K562 (cell line): ENCODE data around the gene SNAP23. TPM values are rescaled to one million over a fixed set of nuclear protein-coding genes. Genes with fewer than 3 reads are reported as not detected.

Experiments
- ATAC-seq: fragments of 200-7000 bp; cut with Tn5 transposase; 3 replicates; pipeline ENCODE4 v1.9.1; 2020; ENCODE audit warnings: moderate library complexity
- BruUV-seq: library from RNA; stranded (reverse); fragments of 400-500 nt; replicated peaks from 2 replicates; lab custom pipeline; 2021; lab: Mats Ljungman, UMichigan
- CTCF ChIA-PET: fragments of 300-600 bp; formaldehyde crosslinking; extraction: SDS; loops from one replicate; lab custom pipeline; 2021; ENCODE audit warnings: low intra/inter-chr PET ratio; lab: Yijun Ruan, JAX
- POLR2A ChIA-PET: fragments of 300-600, 350-650 bp; sonication (Branson Sonifier 250); formaldehyde crosslinking; extraction: SDS; loops from one replicate; lab custom pipeline; 2021; ENCODE audit warnings: antibody characterized with exemption, inconsistent platforms; lab: Yijun Ruan, JAX
- DNase-seq, 4 experiments: peaks; one replicate each; pipeline versions ENCODE4 v3.0.0 to v3.0.0-alpha.2; 2011 to 2018; ENCODE audit warnings: low spot score in 3 of 4, mixed read lengths in 3 of 4; ENCODE audit errors: extremely low read depth in 1 of 4
- FAIRE-seq: peaks from 2 replicates; lab custom pipeline; 2011; peaks lifted over from hg19 to GRCh38; lab: Jason Lieb, UNC
- H2AFZ ChIP-seq: 2 replicates; pipeline ENCODE4 v1.6.0; 2011; ENCODE audit warnings: low read depth, low read length, control low read depth, inconsistent platforms
- H3K27ac ChIP-seq: fragments of 200-600 bp; 3 replicates; pipeline ENCODE4 v1.8.0; 2011; ENCODE audit warnings: low read depth, mild to moderate bottlenecking, control low read depth, inconsistent platforms, low read length, moderate library complexity, mixed read lengths; ENCODE audit errors: extremely low read depth
- H3K27me3 ChIP-seq, 2 experiments: fragments of 300-600 bp in 1 of 2; 2 replicates in 1 of 2; 3 replicates in 1 of 2; pipeline versions ENCODE4 v1.6.0 to v1.8.0; 2011; ENCODE audit warnings: inconsistent platforms in 2 of 2, low read length in 2 of 2, mild to moderate bottlenecking in 1 of 2, mixed read lengths in 1 of 2, moderate library complexity in 1 of 2; ENCODE audit not compliant: control insufficient read depth in 2 of 2, insufficient read depth in 2 of 2
- H3K36me3 ChIP-seq: fragments of 300-600 bp; 3 replicates; pipeline ENCODE4 v1.8.0; 2011; ENCODE audit warnings: mild to moderate bottlenecking, low read length, inconsistent platforms; ENCODE audit not compliant: control insufficient read depth, insufficient read depth
- H3K4me1 ChIP-seq, 2 experiments: fragments of 200-600 bp in 1 of 2; replicated peaks in 1 of 2; 2 replicates in 1 of 2; 3 replicates in 1 of 2; pipeline versions ENCODE4 v1.5.1 to v1.8.0; 2011; ENCODE audit warnings: inconsistent platforms in 2 of 2, low read length in 2 of 2, mild to moderate bottlenecking in 1 of 2, mixed read lengths in 1 of 2, moderate library complexity in 1 of 2; ENCODE audit not compliant: control insufficient read depth in 2 of 2, insufficient read depth in 2 of 2
- H3K4me2 ChIP-seq: 2 replicates; pipeline ENCODE4 v1.6.1; 2011; ENCODE audit warnings: low read length, control low read depth, inconsistent platforms, mixed read lengths; ENCODE audit not compliant: insufficient read depth
- H3K4me3 ChIP-seq: fragments of 200-600 bp; sonication (generic), shearing (Covaris generic); 2 replicates; pipeline ENCODE4 v1.5.1; 2016; ENCODE audit warnings: control low read depth, inconsistent platforms
- H3K79me2 ChIP-seq: fragments of 200-600 bp; 3 replicates; pipeline ENCODE4 v1.8.0; 2011; ENCODE audit warnings: low read length, inconsistent platforms; ENCODE audit not compliant: control insufficient read depth, insufficient read depth
- H3K9ac ChIP-seq, 2 experiments: 2 replicates each; pipeline versions ENCODE4 v1.6.0 to v1.6.1; 2011; ENCODE audit warnings: low read depth in 2 of 2, low read length in 2 of 2, control low read depth in 1 of 2, inconsistent platforms in 1 of 2, mild to moderate bottlenecking in 1 of 2, mixed read lengths in 1 of 2; ENCODE audit not compliant: insufficient read depth in 1 of 2
- H3K9me1 ChIP-seq: one replicate; pipeline ENCODE4 v1.6.0; 2011; ENCODE audit warnings: inconsistent platforms, mild to moderate bottlenecking, low read length, moderate library complexity; ENCODE audit not compliant: control insufficient read depth, insufficient read depth
- H3K9me3 ChIP-seq: replicated peaks from 2 replicates; pipeline ENCODE4 v1.5.1; 2011; ENCODE audit warnings: low read depth, low read length, inconsistent platforms; ENCODE audit not compliant: control insufficient read depth, insufficient read depth
- H4K20me1 ChIP-seq: replicated peaks from 2 replicates; pipeline ENCODE4 v1.6.1; 2011; ENCODE audit warnings: low read length, inconsistent platforms, mixed read lengths; ENCODE audit not compliant: control insufficient read depth, insufficient read depth
- FOXK1 ChIP-seq: sonication (generic); formaldehyde crosslinking; IDR thresholded peaks from 2 replicates; pipeline ENCODE4 v1.8.0; 2022; ENCODE audit warnings: missing genetic modification reagents, mild to moderate bottlenecking, borderline replicate concordance
- FOXM1 ChIP-seq, 2 experiments: fragments of 450-650 bp in 1 of 2; sonication (generic) in 1 of 2; formaldehyde crosslinking in 1 of 2; IDR thresholded peaks; 2 replicates each; pipeline versions ENCODE4 v1.6.1 to v1.9.0; 2017 to 2022; ENCODE audit warnings: low read depth in 2 of 2, mild to moderate bottlenecking in 2 of 2, missing genetic modification reagents in 1 of 2, moderate library complexity in 1 of 2
- GTF3C2 ChIP-seq: IDR thresholded peaks from 3 replicates; pipeline ENCODE4 v1.6.1; 2011; ENCODE audit warnings: borderline replicate concordance, mild to moderate bottlenecking, moderate library complexity; ENCODE audit not compliant: insufficient read length; ENCODE audit errors: extremely low read depth
- HMGN3 ChIP-seq: IDR thresholded peaks from 2 replicates; pipeline ENCODE4 v1.6.1; 2011; ENCODE audit warnings: borderline replicate concordance, low read depth, mild to moderate bottlenecking, mixed read lengths, low read length; ENCODE audit not compliant: insufficient read length; ENCODE audit errors: extremely low read depth
- HNRNPLL ChIP-seq: fragments of 200-400 bp; formaldehyde crosslinking; IDR thresholded peaks from 2 replicates; pipeline ENCODE4 v1.6.1; 2017; ENCODE audit warnings: low read length, low read depth, mild to moderate bottlenecking; ENCODE audit not compliant: poor library complexity, severe bottlenecking
- PHF20 ChIP-seq: fragments of 450-650 bp; IDR thresholded peaks from 2 replicates; pipeline ENCODE4 v1.6.1; 2018; ENCODE audit not compliant: partially characterized antibody
- POU5F1 ChIP-seq: fragments of 150-350 bp; IDR thresholded peaks from 2 replicates; pipeline ENCODE4 v1.6.1; 2014; ENCODE audit warnings: borderline replicate concordance, low read length, low read depth, mild to moderate bottlenecking; ENCODE audit not compliant: partially characterized antibody
- SAP30 ChIP-seq: fragments of 200-600 bp; sonication (generic); IDR thresholded peaks from 2 replicates; pipeline ENCODE4 v1.6.1; 2012; ENCODE audit warnings: borderline replicate concordance, low read depth, mild to moderate bottlenecking, moderate library complexity, low read length, control low read depth, inconsistent platforms; ENCODE audit not compliant: insufficient read depth, poor library complexity, severe bottlenecking
- SMAD3 ChIP-seq: fragments of 450-650 bp; formaldehyde crosslinking; conservative IDR thresholded peaks from 2 replicates; pipeline ENCODE4 v1.4.0; 2020; ENCODE audit warnings: mild to moderate bottlenecking
- ZNF197 ChIP-seq: fragments of 200-800 bp; sonication (Bioruptor generic); IDR thresholded peaks from 2 replicates; pipeline ENCODE4 v1.6.1; 2016; ENCODE audit warnings: low read depth, missing genetic modification characterization, missing compliant biosample characterization
- WGBS: fragments of 100-300 bp; shearing (Covaris generic); methylation state at CpG from one replicate; pipeline ENCODE4 v1.1.6; 2016; ENCODE audit warnings: low coverage, mixed read lengths; ENCODE audit not compliant: insufficient coverage; ENCODE audit errors: missing lambda C conversion rate; 5-methylcytosine and 5-hydroxymethylcytosine counted together
- in situ Hi-C: fragments of 300-500 bp; cut with MboI; formaldehyde crosslinking; loops from 4 replicates; pipeline ENCODE4 v1.15.0; 2018; ENCODE audit warnings: inconsistent platforms, mixed read lengths
- intact Hi-C: fragments of 100-400 bp; cut with micrococcal nuclease; formaldehyde crosslinking; loops from 2 replicates; pipeline ENCODE4 v1.14.2; 2022
- polyA plus RNA-seq, 8 experiments: library from polyadenylated mRNA; depleted of rRNA in 4 of 8; stranded (reverse) in 5 of 8; unstranded in 3 of 8; fragments of >200 nt; fragmentation: Nextera tagmentation in 2 of 8; fragmentation: Illumina TruSeq in 1 of 8; extraction: Ambion mirVana in 2 of 8; extraction: Trizol in 1 of 8; gene quantifications; 2 replicates each; pipeline versions ENCODE4 v1.2.1 to v1.2.3, GENCODE V29; 2011 to 2014; ENCODE audit warnings: inconsistent platforms in 1 of 8, missing spikeins in 1 of 8
- total RNA-seq, 7 experiments: library from RNA; depleted of rRNA in 6 of 7; stranded (reverse); fragments of >200 nt in 6 of 7; fragmentation: Illumina TruSeq in 2 of 7; extraction: Trizol in 2 of 7; gene quantifications; 2 replicates each; pipeline versions ENCODE4 v1.2.1 to v1.2.3, GENCODE V29; 2011 to 2021; ENCODE audit warnings: low replicate concordance in 1 of 7
- TF ChIP-seq, protein P1 (sequence below): fragments of 250-450 bp; sonication (Bioruptor Pico); IDR thresholded peaks from 2 replicates; pipeline ENCODE4 v1.4.0; 2020; ENCODE audit warnings: mild to moderate bottlenecking
- TF ChIP-seq, protein P2 (sequence below): sonication (generic); formaldehyde crosslinking; IDR thresholded peaks from 2 replicates; pipeline ENCODE4 v1.8.0; 2022; ENCODE audit warnings: mild to moderate bottlenecking, missing genetic modification reagents

The SNAP23 gene
- total and polyA plus RNA-seq, 9 of the 15 experiments (the other 6 are each of a cell fraction or from before 2014, with no cell fraction given) = 78.9 to 168 (median 117) TPM

DNA sequence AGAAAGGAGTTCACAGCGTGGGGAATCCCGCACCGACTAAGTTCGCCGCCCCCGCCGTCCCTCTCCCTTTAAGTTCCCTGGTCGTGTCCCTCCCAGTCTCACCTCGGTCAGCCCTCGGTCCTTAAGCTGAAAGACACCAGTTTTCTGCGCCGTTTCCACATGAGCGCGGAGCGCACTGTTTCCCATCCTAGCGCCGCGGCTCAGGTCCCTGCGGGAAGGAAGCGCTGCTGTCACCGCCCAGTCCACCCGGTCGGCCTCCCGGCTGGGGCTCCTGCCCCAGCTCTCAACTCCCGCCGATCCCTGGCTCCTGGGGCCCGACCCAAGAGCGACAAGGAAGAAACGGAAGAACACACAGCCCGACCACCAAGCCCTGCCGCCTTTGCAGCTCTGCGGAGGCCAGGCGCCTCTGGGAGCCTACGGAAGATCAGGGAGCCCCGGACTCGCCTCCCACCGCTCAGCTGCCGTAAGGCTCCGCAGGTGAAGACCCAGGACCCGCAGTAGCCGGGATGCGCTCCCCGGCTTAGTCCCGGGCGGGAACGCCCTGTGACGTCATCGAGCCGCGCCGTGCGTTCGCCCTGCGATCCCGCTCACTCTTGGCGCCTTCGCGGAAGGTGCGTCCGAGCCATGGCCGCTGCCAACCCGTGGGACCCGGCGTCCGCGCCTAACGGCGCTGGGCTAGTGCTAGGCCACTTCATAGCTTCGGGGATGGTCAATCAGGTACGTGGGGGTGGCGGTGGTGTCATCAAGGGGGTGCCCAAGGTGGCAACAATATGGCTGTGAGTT lies 53.0 kb downstream of the SNAP23 start, which contains the start of the genes HAUS2 and LRRC57:
Gene HAUS2, plus strand, starts transcription at position 590 of the 783 bp plus-strand sequence. Its CDS starts 35 bp downstream, at position 625.
Gene LRRC57, minus strand, starts transcription at position 545 of the 783 bp plus-strand sequence. Its CDS starts 359 bp downstream, at position 186.
- in situ Hi-C loops (no loop called here), intact Hi-C loops (loop anchor here (2.0 to 10.0 kb wide), 2 partner anchors 54 to 106 kb away; partner anchors contain the start of gene SNAP23)
- Histone ChIP-seq H3K4me3 (peak within 1 kb of the TSS; percentile 98), H3K27me3 (no peaks in the 10 kb centered on the region), H3K4me1 (peaks cover 9 to 20% of the 10 kb centered on the region in 2 experiments), H3K36me3 (peaks cover 53% of the 10 kb centered on the region), H4K20me1 (no peaks in the 10 kb centered on the region; the same call in 1 of the 2 replicates), H3K9ac (peak within 1 kb of the TSS; percentile 93 to 97), H3K9me1 (no peaks in the 10 kb centered on the region), H3K79me2 (peaks cover 71% of the 10 kb centered on the region), H3K27ac (peak within 1 kb of the TSS; percentile 89), H2AFZ (peak within 1 kb of the TSS; percentile 94), H3K4me2 (peak within 1 kb of the TSS; percentile 91), H3K9me3 (no peaks in the 10 kb centered on the region)
- ATAC-seq (peak; percentile 92), FAIRE-seq (peak; percentile 84), DNase-seq (peak; percentile 93 to 94 (median 94))
- BruUV-seq = TSS peak; percentile 69
- POLR2A ChIA-PET = interaction anchor here (0.7 to 5.6 kb wide), 10 partner anchors 10 to 632 kb away, joined by 3 to 31 read pairs (median 4); partner anchors contain the start of genes SNAP23, STARD9 and ZNF106
- WGBS = under 1% methylated on average over 65 of the region's 71 CpGs
- CTCF ChIA-PET = no interaction called here
- TF ChIP-seq FOXM1 (IDR thresholded peaks at IDR 0.05; ENCODE audit: low read depth) = no peak
- 0 out of 2 replicates have a peak, but pooled peaks have one; percentile 85 for TF ChIP-seq FOXM1 (CRISPR knock-in tag; IDR thresholded peaks at IDR 0.05; ENCODE audit: low read depth)
- peak; percentile 91 for TF ChIP-seq HNRNPLL
- peak; percentile 90 for TF ChIP-seq HMGN3
- TF ChIP-seq, protein P1, sequence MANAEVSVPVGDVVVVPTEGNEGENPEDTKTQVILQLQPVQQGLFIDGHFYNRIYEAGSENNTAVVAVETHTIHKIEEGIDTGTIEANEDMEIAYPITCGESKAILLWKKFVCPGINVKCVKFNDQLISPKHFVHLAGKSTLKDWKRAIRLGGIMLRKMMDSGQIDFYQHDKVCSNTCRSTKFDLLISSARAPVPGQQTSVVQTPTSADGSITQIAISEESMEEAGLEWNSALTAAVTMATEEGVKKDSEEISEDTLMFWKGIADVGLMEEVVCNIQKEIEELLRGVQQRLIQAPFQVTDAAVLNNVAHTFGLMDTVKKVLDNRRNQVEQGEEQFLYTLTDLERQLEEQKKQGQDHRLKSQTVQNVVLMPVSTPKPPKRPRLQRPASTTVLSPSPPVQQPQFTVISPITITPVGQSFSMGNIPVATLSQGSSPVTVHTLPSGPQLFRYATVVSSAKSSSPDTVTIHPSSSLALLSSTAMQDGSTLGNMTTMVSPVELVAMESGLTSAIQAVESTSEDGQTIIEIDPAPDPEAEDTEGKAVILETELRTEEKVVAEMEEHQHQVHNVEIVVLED (CRISPR knock-in tag) = peak; percentile 76
- peak; percentile 72 for TF ChIP-seq SAP30
- no peak for TF ChIP-seq GTF3C2
- no peak for TF ChIP-seq POU5F1
- TF ChIP-seq PHF20 = peak; percentile 89
- TF ChIP-seq ZNF197 = no peak
- TF ChIP-seq FOXK1 (CRISPR knock-in tag) = no peak
- TF ChIP-seq, protein P2, sequence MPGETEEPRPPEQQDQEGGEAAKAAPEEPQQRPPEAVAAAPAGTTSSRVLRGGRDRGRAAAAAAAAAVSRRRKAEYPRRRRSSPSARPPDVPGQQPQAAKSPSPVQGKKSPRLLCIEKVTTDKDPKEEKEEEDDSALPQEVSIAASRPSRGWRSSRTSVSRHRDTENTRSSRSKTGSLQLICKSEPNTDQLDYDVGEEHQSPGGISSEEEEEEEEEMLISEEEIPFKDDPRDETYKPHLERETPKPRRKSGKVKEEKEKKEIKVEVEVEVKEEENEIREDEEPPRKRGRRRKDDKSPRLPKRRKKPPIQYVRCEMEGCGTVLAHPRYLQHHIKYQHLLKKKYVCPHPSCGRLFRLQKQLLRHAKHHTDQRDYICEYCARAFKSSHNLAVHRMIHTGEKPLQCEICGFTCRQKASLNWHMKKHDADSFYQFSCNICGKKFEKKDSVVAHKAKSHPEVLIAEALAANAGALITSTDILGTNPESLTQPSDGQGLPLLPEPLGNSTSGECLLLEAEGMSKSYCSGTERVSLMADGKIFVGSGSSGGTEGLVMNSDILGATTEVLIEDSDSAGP (CRISPR knock-in tag) = 0 out of 2 replicates have a peak, but pooled peaks have one; percentile 29
- no peak for TF ChIP-seq SMAD3 (CRISPR knock-in tag)
